GM21723 (cell line): ENCODE data around the gene TJP1.
"Not testable (repeated sequence)": the region's sequence is repeated elsewhere in the genome, so short reads cannot be mapped to it uniquely, and the experiment has no call there.

Source experiments
- ATAC-seq: cut with Tn5 transposase; IDR thresholded peaks from one replicate; pipeline ENCODE4 v1.9.1; 2021; ENCODE audit warnings: mild to moderate bottlenecking, moderate library complexity; ENCODE audit not compliant: unreplicated experiment

TJP1 gene

GRCh38 chr15:29840054-29840453, 17.8 kb upstream of the TJP1 start:
- ATAC-seq = no peak

- no peak for ATAC-seq
Measured at GRCh38 chr15:29838352-29839010, 16.2 kb upstream of the TJP1 start.

GRCh38 chr15:29835301-29835700, 13.0 kb upstream of the TJP1 start:
- no peak for ATAC-seq

- ATAC-seq = no peak
Measured at GRCh38 chr15:29832709-29833108, 10.4 kb upstream of the TJP1 start.

DNA sequence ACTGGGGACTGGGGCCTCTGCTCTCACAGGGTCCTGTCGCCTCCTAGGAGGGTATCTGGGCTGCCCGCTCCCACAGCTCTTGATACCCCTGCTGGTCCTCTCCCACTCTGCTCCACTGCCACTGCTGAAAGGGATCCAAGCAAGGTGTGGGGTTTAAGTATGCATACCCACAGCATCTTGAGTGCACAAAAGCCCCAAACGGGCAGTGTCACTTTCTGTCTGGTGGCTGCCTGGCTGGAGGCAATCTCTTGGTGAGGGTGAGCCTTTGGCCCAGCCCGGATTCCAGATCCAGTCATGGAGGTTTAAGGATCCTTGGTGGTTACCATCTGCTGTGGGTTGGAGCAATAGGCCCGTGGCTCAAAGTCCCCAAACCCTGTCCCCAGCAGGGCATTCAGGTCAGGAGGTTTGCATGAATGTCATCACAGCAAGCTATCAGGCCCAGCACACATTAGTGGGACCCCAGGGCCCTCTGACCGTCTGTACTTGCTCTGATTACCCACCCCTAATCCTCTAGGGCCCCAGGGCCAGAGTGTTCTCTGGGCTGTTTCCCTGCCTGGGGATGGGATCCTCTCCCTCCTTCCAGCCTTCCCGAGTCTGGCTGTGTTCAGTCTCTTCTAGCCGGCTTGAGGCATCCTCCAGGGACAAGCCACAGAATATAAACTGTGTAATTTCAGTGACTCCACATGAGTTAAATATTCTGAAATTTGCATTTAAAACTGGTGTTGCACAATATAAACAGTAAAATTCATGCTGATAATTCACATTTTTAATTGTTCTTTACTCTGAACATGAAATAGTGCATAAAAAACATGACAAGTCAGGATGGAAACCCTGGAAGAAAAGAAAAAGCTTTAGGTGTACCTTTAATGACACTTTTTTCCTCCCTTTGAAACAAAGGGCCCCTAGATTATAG, 4.9 kb upstream of the TJP1 start:
- no peak for ATAC-seq

GRCh38 chr15:29825227-29825626, 3.0 kb upstream of the TJP1 start:
- no peak for ATAC-seq

- ATAC-seq = no peak
Measured at GRCh38 chr15:29822684-29823459, 604 bp upstream of the TJP1 start.

DNA sequence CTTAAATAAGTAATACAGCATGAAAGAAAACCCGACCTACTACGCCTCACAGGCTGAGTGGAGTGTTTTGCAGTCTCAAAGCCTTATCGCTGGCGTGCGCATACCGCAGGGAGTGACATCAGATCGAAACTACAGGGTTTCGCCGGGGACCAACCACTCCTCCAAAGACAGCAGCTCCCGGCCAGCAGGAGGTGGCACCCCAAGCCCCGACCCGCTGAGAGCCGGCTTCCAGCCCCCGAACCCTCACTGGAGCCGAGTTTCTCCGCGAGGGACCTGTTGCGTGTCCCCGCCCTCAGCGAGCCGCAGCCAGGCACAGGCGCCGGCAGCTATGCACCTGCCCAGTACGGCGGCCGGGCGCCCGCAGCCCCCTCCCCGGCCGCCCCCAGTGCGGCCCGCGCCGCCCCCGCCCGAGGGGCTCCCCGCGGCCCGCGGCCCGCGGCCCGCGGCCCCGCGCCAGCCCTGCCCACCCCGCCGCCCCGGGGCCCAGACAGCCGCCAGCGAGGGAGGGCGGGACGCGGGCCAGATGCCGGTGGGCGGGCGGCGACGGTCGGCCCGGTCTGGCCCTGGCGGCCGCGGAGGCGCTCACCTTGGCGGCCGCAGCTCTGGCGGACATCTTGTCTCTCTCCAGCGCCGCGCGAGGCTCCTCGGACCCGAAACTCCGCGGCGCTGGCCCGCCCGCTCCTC, 710 bp downstream of the TJP1 start:
- ATAC-seq = peak; percentile 78

DNA sequence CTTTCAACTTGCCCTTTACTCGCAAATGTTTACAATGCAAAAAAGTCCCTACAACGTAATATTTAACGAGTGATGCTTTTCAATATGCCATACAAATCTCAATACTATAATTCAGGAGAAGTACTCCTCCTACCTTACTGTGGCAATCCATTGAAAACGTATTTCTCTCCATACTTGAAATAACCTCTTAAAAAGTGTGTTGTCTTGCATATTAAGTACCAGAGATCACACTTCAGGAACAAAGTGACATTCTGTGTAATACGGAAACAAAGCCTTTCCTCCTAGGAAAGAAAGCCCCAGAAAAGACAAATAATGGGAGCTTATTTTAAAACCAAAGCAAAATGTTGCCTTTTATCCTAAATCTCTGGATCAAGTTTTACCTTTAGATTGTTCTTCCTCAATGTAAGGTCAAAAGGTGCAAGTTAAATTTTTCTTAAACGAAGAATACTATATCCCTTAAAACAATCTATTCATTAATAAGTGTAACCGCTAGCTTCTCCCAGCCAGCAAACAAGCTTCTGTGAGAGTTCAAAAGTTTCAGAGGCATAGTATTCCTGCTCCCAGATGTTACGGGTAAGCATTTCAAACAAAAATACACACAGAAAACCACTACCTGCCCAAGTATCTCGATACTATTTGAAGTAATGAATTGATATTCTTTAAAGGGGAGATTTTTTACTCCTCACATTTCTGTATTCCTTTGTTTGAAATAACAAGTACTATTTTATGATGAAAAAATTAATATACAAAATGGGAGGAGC, 1.7 kb downstream of the TJP1 start:
- ATAC-seq = no peak

GRCh38 chr15:29819979-29820378, 2.3 kb downstream of the TJP1 start:
- ATAC-seq = no peak

GRCh38 chr15:29818141-29818540, 4.1 kb downstream of the TJP1 start:
- no peak for ATAC-seq

GRCh38 chr15:29817455-29817854, 4.8 kb downstream of the TJP1 start:
- not testable (repeated sequence) for ATAC-seq

GRCh38 chr15:29815000-29815710, 7.1 kb downstream of the TJP1 start:
- ATAC-seq = no peak

DNA sequence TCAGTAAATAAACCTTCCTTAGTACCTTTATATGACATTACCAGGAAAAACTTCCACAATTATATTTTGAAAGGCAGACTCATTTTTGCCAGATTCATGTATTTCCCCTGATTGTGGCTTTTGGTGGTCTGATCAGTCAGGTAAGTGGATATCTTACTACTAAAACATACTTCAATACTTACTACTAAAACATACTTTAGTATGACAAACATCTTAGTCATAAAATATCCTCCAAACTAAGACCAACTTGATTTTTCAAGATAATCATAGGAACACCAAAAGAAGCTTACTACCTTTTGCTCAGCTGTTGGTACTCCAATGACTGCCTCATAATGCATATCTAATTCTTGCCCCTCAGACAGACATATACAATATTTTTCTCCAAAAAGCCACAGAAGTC, 9.3 kb downstream of the TJP1 start:
- no peak for ATAC-seq

DNA sequence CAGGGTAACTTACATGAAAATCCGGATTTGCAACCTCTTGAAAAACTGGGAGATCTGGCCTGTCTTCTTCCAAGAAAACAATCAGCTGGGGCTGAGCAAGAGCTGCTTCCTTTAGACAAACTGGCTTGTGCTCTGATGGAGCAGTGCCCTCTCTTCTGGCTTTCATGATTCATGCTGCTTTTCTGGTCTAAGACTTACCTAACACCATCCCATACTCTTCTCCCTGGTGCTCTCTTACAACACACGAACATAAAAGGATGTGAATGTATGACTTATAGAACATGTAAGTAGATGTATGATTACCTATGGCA, 9.9 kb downstream of the TJP1 start:
- ATAC-seq = no peak

- no peak for ATAC-seq
Measured at GRCh38 chr15:29811691-29812383, 10.4 kb downstream of the TJP1 start.

- ATAC-seq = no peak
Measured at GRCh38 chr15:29805708-29806104, 16.6 kb downstream of the TJP1 start.

DNA sequence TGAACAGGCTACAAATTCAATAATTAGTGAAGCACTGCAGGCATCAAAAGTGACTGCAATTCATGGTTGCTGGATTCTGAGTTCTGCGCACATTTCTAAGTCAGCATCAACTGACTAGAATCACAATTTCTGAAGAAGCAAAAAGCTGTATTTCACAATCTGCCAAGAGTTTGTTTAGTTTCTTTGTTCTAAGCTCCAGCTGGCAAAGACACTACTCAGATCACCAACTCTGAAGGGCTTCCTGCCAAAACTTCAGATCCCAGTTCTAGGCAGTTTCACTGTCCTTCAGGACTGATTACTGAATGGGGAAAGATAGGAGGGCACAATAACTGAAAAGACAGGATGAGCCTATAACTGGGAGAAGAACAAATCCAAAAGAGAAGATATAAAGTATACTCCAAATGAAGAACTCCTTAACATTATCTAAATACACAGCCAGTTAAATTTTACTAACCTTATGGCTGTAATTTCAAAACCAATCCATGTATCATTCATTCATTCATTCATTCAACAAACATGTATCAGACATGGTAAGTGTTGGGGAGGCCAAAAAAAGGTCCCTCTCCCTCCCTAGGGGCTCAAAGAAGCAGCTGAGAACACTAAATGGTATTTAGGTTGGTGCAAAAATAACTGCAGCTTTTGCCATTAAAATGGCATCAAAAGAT, 17.1 kb downstream of the TJP1 start:
- no peak for ATAC-seq

DNA sequence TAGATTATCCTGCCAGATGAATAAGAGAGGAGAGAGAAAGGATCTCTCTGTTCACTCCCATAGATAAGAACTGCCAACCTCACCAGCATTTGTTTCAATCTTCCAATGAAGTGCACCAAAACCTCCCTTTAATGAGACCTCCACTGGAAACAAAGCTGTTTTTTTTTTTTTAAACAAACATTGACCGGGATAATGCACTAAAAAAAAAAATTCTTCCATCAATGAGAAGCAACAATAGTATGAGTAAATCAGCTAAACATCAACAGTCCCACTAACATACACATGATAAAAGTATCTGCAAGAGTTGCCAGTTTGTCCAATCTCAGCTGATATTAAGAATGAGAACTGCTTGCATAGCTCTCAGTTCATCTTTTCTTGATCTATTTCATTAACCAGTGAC, 19.9 kb downstream of the TJP1 start:
- ATAC-seq = no peak
